Epidermal melanocyte (primary cell): ENCODE measurements around the gene RERG.
A peak's percentile ranks its signal among the peaks of the same experiment; 100 is the strongest.
"Not testable (repeated sequence)": the region's sequence is repeated elsewhere in the genome, so short reads cannot be mapped to it uniquely, and the experiment has no call there.

Experiments used
- DNase-seq: peaks from one replicate; pipeline ENCODE4 v3.0.0; 2011; ENCODE audit warnings: low spot score; ENCODE audit not compliant: insufficient read length

Gene RERG

GRCh38 chr12:15151161-15152091 lies 69.8 kb downstream of the RERG start:
- no peak for DNase-seq

DNA sequence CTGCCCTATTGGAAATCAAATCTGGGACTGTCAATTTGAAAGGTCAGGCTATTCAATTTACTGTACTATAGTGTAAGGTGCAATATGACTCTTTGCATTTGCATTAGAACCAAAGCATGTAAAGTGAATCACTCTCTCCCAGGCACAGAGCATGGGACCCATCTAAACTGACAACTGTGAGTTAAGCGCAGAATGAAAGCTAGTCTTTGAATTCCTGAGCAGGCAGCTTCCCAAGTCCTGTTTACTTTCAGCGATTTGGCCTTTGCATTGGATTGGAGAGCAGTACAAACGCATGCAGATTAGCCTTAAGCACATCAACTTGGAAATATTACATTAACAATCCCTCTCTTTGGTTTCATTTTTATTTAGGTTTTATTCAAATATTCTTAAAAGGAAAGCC lies 74.6 kb downstream of the RERG start:
- DNase-seq = no peak

DNA sequence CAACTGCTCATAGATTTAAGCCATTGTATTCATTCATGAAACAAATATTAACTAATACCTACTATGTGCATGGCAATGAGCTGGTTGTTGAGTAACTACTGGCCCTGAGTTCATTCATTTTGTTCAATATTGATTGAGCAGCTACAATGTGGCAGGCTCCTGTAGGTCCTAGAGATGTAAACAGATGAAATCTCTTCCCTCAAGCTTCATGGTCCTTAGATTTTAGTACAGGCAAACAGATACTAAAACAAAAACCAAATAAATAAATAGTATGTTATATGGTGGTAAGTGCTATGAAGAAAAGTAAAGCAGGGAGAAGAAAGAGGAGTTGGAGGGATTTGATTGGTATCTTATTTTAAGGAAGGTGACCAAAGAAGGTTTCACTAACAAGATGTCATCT lies 77.8 kb downstream of the RERG start:
- no peak for DNase-seq

DNA sequence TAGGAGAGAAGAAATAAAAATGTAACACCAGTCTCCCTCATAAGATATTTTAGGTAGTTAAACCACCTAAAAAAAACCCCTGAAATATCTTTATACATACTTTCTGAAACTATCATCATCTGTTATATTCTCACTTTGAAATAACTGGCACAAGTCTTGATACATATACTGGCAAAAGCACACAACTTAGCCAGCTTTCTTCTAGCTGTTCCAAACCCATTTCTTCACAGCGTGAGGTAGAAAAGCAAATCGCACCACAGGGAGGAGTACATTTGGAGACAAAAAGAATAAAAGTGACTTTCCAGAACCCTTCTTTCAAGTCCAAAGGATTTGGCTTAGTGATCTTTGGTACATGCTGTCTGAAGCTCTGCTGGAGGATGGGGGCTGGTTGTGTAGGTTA lies 78.5 kb downstream of the RERG start:
- no peak for DNase-seq

DNA sequence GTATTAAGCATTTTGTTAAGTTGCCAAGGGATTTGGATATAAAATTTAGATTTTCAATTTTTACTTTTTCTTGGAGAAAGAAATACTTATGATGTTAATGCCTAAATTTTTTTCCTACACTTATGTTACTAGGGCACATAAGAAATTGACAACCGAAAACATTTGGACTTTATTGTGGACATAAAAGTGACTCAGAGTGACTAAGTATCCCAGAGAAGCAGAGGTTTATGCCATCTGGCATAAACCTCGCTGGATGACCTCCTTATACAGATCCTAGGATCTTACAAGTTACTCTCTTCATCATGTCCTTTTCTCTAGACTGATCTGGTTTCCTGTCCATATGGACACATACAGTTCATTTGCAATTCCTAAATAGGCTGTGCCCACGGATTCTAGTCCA lies 89.8 kb downstream of the RERG start:
- DNase-seq = peak; percentile 54

DNA sequence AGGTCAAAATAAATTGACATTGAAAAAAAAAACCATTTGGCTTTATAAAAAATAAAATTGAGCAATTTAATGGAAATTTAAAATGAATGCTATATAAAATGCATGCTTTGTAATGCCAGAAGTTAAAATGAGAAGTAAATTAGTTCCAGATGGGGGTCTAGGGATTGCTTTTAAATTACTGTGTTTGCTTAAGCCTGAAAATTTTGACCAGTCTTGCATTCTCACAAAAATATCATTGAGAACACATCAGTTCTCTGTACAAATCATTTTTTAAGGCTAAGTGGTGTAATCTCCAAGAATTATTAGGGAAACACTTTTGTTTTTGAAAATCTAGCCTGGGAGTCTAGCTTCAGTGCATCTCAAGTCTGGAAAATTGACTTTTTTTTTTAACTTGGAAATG lies 90.7 kb downstream of the RERG start:
- no peak for DNase-seq

- no peak for DNase-seq
Measured at GRCh38 chr12:15123401-15123800, 97.8 kb downstream of the RERG start.

- DNase-seq = no peak
Measured at GRCh38 chr12:15122344-15122743, 98.9 kb downstream of the RERG start.

- DNase-seq = no peak
Measured at GRCh38 chr12:15118955-15119354, 102.3 kb downstream of the RERG start.

GRCh38 chr12:15116983-15117382 lies 104.2 kb downstream of the RERG start:
- DNase-seq = no peak

DNA sequence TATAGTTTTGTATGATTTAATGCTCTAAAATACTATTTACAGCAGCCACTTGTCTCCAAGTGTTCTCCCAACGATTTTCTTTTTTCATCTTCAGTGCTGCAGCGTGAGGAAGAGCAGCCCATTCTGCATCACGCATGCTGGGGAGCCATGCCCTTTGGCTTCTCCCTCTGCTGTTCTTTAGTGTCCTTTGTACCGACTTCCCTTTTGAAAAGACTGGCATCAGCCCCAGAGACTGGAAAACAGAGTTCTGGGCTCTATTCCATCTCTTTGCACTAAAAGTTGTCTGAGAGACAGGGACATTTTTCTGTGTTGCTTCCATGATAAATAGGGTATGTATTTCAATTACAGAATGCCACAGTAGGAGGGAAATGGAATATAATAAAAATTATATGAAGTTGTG lies 105.1 kb downstream of the RERG start:
- DNase-seq = no peak

DNA sequence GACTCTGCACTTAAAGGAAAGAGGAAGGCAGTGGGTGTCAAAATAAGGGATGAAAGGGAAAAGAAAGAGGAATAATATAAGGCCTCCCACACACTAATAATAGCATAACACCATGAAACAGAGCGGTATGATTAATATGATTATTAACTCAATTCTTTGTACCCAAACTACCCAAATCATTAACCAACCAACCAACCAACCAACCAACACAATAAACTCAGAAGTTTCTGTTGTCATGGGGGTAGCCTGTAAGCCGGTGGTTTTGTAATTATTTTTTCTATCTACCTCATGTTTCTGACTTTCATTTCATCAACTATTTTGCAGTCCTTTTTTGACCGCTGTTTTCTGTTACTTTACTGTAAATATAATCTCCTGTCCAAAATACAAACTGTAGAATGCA lies 105.8 kb downstream of the RERG start:
- DNase-seq = no peak

- DNase-seq = no peak
Measured at GRCh38 chr12:15114501-15114900, 106.7 kb downstream of the RERG start.

- no peak for DNase-seq
Measured at GRCh38 chr12:15092826-15093225, 128.4 kb downstream of the RERG start.

DNA sequence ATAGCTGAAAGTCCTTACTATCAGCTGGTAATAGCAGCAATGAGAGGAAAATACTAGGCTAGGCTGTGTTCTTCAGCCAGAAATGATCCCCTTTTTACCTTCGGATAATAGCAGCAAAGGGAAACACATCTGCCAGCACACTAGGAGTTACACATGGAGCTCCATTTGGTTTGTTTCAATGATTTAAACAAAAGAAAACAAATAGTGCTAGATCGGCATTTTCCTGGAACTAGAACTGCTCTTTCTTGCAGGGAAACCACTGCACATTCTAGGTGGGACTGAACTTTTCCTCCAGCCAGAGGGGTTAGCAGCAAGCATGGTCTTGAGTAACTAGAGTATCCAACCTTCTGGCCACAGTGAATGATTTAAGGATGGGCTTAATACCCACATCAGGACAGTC lies 130.8 kb downstream of the RERG start:
- no peak for DNase-seq

- no peak for DNase-seq
Measured at GRCh38 chr12:15088105-15088504, 133.1 kb downstream of the RERG start.

GRCh38 chr12:15077751-15078150 lies 143.5 kb downstream of the RERG start:
- not testable (repeated sequence) for DNase-seq

DNA sequence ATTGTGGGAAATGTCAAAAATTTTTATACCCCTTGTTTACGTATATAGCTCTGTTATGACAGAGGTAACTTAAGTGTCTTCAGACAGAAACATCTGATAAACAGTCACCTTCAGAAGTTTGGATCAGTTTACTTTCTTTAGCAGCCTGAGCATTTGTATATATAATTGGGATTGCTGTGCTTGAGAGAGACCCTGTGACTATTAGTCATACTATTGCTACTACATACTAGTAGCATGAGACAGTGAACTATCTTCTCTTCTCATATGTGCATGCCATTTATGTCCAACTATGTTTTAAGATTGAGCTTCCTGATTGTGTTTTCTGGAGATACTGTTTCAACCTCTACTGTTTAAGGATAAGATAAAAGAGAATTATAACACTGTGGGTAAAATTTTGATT lies 146.9 kb downstream of the RERG start:
- no peak for DNase-seq

- no peak for DNase-seq
Measured at GRCh38 chr12:15059123-15059522, 162.1 kb downstream of the RERG start.
